ENCODE results near the gene NKX2-4.
"Not testable (repeated sequence)": the region's sequence is repeated elsewhere in the genome, so short reads cannot be mapped to it uniquely, and the experiment has no call there.

Gene NKX2-4

DNA sequence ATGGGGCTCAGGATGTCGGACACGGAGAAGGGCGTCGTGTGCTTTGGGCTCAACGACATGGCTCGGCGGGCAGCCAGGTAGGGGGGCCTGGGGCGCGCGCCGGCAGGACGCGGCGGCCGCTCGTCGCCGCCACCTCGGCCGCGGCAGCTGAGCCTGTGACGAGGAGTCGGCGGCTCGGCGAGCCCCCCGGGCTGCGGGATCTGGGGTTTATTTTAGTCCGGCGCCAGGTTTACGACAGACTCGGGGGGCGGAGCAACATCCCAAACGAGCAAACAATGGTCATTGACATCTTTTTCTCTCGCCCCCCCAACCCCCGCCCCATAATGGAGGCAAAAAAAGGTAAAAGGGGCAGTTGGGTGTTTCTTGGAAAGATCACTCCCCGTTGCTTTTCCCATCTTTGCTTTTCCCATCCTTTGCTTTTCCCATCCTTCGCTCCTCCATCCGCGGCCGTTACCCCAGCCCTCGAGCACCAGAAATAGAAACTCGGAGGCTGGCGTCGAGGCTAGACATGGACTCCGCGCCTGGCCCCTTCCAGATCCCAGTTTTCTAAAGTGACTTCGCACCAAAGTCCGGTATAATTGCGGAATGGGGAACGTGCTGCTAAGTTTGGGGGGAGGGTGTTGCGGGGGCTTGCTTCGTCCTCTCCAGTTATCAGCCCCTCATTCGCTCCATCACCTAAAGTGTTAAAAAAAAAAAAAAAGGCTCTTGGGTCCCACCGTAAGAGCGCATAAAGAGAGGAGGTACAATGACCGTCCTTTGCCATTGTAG, at the start of gene NKX2-4:
TSS of gene NKX2-4 (minus strand) at position 186 of the 768 bp plus-strand sequence. CDS start at position 59, 127 bp downstream.
- DNase-seq: no peak

DNA sequence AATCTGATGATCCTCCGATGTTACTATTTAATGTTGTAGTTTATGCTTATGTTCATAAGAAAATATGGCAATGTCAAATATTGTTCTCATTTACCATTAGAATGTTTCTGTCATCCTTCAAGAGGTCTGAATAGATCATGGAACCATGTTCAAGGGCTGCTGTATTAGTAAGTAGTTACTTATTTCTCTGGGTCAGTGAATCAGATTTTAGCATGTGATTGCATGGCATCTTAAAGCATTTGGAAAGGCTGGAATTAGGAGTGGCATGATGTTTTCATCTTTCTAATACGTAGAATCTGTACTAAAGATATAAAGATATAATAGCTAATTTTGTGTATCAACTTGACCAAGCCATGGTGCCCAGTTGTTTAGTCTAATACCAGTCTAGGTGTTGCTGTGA, 40.5 kb upstream of the NKX2-4 start:
- DNase-seq: no peak

DNA sequence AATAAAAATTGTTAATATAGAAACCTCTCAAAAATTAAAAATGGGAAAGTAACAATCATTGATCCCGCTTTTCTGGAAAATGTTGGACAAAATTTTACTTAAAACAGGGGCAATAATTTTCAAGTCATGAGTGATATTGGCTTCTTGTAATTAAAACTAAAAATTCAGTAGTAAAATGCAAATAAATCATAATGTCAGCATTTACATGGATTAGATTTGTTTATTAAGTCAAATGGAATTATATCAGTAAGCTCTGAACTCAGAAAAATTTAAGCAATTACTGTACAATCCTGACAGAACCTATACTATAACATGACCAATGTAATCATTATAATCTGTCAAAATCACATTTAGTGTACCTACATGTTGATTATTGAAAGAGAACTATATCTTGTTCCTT, 39.9 kb upstream of the NKX2-4 start:
- no peak for DNase-seq

DNA sequence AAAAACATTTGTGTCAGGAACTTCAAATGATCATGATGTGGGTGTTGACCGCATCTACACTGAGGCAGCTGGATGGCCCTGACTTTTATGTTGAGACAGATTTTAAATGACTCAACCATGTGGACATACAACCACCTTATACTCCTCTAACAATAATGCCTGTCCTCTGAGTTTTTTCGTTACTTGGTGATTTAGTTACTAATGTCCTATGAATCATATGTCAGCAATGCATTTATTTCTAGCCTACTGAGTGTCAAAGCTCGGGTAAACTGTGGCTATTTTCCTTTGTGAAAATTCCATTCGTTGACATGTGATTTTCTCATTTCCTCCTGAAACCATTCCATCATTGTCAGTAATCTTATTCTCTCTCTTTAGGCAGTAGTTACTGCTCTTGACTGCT, 38.9 kb upstream of the NKX2-4 start:
- DNase-seq: no peak

DNA sequence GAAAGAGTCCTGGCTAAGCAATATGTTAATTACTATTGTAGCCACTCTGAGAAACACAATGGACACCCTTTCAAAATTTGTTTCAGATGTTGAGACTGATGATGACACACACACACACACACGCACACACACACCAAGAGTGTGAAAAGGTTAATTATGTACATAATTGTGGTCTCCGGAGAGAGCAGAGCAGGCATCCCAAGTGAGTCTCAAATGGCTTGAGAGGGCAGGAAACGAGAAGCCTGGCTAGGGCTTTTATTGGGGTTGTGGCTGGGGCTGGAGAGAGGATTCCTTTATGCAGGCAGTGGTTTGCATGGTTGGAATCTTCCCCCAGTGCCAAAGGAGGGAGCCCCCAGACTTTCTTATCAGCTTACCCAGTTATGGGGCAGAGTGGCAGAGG, 38.2 kb upstream of the NKX2-4 start:
- DNase-seq: no peak

DNA sequence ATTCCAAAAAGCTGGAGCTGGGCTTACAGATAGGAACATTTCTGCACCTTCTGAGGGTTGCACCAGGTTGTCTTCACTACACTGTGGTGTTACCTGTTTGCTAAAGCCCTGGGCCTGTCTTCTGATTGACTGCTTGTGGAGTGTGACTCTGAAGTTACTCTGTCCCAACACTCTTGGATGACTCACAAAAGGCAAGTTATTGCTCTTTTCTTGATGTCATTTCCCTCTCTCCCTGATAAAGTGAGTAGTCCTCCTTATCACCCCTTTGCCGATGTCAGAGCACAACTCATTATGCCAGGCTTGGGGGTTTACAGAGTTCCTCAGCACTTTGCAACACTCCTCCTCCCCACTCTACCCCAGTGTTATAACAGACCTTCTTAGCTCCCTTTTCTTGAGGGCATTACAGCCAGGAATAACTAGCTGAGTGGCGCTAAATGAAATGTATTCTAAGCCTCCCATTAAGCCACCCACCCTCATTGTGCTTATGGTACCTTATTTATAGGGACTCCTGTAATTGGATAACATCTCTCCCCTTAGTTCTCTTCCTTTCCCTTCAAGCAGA, 36.1 kb upstream of the NKX2-4 start:
- DNase-seq: no peak

DNA sequence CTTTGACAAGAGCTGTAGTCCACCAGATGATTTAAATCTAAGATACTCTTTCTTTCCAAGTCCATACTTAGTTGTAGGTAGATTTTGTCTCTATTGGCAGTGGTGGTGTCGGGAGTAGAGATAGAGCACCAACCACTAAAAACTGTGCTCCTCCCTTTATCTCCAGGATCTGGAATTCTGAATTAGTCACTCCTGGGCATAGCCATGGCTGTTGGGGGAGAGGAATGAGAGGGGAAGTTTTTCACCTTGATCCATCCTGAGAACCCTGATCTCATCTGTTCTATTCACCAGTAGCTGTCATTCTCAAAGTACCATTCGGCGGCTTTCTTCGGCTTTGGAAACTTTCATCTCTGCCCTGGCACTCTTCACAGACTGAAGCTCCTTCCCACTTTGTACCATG, 35.6 kb upstream of the NKX2-4 start:
- no peak for DNase-seq

DNA sequence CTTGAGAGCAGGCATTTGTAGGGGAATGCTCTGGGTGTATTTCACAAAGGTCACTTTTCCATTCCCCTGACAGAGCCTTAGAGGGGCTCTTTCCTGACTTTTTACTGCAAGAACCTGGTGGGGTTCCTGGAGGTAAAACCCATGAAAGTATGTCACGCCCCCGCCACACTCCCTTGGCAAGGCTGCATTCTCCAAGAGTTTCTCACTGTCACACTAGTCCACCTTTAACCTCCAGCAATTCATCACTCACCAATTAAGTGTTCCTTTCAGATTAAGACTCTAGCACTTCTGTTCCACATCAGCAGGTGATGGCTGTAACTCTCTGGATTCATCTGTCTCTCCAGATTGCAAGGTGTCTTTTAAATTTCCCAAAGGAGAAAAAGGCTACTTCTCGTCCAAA, 32.7 kb upstream of the NKX2-4 start:
- no peak for DNase-seq

DNA sequence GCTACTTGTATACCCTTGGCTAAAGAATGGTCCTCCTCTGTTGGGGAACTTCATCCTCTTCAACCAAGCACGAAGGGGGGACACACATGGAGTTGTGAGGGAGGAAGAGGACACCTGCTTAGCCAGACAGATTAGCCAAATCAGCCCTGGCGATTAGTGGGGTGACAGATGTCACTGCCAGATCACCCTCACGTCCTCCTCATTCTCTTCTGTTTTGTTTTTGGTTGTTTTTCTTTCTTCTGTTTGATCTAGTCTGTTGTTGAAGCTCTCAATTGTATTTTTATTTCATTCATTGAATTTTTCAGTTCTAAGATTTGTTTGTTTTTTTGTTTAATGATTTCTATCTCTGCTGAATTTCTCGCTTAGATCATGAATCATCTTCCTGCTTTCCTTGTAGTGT, 27.5 kb upstream of the NKX2-4 start:
- no peak for DNase-seq

DNA sequence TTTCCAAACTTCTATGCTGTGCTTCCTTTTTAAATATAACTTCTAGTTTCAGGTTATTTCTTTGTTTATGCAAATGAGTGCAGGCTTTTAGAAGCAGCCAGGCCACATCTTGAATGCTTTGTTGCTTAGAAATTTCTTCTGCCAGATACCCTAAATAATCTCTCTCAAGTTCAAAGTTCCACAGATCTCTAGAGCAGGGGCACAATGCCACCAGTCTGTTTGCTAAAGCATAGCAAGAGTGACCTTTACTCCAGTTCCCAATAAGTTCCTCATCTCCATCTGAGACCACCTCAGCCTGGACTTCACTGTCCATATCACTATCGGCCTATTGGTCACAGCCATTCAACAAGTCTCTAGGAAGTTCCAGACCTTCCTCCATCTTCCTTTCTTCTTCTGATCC, 26.4 kb upstream of the NKX2-4 start:
- not testable (repeated sequence) for DNase-seq

DNA sequence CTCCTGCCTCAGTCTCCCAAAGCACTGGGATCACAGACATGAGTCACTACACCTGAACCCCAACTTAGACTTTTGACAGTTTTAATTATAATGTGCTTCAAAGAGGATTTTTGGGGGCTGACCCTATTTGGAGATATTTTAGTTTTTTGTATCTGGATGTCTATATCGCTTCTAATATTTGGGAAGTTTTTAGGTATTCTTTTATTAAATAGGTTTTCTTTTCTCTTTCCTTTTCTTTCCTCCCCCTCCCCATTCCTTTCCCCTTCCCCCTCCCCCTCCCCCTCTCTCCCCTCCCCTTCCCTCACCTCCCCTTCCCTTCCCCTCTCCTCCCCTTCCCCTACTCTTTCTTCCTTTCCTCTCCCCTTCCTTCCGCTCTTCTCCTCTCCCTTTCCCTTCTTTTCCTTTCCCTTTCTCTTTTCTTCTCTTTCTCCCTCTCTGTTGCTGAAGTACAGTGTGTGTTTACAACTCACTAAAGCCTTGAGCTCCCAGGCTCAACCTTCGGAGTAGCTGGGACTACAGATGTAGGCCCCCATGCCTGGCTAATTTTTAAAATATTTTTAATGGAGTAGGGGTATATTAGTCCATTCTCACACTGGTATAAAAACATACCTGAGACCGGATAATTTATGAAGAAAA, 24.4 kb upstream of the NKX2-4 start:
- no peak for DNase-seq

DNA sequence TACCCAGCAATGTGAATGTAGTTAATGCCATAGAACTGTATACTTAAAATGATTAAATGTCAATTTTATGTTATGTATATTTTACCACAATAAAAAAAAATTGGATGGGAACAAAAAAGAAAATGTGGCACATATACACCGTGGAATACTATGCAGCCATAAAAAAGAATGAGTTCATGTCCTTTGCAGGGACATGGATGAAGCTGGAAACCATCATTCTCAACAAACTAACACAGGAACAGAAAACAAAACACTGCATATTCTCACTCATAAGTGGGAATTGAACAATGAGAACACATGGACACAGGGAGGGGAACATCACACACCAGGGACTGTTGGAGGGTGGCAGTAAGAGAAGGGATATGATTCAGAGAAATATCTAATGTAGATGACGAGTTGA, 21.8 kb upstream of the NKX2-4 start:
- DNase-seq: not testable (repeated sequence)

DNA sequence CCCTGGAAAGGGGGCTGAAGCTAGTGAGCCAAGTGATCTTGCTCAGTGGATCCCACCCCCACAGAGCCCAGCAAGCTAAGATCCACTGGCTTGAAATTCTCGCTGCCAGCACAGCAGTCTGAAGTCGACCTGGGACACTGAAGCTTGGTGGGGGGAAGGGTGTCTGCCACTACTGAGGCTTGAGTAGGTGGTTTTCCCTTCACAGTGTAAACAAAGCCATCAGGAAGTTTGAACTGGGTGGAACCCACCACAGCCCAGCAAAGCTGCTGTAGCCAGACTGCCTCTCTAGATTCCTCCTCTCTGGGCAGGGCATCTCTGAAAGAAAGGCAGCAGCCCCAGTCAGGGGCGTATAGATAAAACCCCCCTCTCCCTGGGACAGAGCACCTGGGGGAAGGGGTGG, 16.7 kb upstream of the NKX2-4 start:
- not testable (repeated sequence) for DNase-seq

DNA sequence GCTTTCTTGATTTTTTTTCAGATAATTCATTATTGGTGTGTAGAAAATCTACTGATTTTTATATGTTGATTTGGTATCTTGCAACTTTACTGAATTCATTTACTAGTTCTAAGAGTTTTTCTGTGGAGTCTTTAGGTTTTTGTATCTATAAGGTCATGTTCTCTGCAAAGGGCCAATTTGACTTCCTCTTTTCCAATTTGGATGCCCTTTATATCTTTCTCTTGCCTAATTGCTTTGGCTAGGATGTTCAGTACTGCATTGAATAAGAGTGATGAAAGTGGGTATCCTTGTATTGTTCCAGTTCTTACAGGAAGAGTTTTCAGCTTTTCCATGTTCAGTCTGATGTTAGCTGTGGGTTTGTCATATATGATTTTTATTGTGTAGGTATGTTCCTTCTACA, 14.4 kb upstream of the NKX2-4 start:
- no peak for DNase-seq

DNA sequence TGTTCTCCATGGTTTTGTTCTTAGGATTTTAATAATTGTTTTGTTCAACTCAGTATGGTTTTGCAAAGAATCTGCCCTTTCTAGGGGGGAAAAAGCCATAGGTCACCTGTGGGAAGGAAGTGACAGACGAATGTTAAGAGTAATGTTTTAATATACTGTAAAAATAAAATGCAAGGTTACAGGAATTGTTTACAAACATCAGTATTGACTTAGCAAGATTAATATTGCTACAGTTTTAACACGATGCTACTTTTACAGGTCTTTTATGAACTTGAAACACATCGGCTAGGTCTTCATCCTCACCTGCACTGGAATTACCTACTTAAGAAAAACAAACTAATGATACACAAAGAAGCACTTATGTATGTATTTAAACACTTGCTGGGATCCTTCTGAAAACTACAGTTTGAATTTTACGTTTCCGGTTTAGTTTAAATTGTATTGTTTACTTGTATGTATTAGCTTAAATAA, 1.7 kb upstream of the NKX2-4 start:
- no peak for DNase-seq

DNA sequence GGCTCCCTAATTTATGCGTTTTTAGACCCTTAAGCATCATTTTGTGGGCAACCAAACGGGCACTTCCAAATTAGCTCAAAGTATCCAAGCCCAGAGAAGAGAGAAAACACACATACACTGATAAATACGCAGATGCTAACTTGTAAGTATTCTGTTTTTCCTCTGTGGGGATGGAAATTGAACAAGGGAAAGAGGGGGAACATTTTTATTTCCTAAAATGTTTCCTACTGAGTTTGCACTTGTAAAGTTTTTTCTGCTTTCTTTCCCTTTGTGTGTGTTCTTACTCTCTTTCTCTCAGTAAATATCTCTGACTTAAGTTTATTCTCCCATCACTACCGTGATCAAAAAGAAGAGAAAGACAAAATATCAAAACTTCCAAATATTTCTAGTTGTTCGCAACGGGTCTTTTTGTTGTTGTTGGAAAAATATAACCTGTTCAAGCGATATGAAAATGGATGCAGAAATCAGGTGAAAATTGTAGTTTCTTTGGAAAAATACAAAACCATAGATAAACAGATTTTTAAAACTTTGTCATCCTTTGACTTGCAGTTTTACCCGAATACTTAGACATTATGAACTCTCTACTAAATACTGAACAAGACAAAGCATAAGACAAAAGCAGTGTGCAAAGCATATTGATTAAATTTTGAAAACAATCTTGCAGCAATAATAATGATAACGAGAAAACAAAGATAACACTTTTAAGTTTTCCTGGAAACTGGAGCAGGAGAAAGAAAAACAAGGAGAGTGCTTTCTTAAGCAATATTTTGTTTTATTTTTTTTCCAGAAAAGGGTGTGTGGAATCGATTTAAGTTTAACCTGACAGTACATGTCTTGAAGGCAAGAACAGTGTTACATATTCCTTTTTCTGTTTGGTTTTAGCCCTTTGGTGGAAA, 1.0 kb upstream of the NKX2-4 start:
- DNase-seq: no peak

DNA sequence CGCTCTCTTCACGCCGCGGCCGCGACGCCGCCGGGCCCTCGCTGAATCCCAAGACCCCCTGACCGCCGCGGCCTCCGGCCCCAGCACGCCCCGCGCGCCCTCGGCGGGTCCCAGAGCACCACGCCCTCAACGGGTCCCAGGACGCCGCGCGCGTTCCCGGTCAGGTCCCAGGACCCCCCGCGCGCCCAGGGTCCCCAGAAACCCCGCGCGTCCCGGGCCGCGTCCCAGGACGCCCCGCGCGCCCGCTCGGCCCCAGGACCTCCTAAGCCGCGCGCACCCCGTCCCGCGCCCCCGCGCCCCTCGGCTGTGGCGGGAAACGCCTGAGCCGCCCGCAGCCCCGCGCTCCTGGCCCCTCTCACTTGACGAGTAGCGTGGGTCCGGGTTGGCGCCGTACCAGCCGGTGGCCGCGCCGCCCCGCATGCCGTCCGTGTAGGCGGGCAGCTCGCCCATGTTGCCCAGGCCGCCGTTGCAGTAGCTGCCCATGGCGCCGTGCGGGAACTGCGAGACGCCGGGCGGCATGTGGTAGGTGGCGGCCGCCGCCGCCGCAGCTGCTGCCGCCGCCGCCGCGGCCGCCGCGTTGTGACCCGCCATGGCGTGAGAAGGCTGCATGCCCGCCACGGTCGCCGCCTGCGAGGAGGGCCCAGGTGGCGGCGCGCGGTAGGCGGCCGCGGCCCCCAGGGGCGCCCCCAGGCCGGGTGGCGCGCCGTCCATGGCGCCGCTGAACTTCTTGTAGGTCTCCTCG, 556 bp downstream of the NKX2-4 start:
- no peak for DNase-seq

DNA sequence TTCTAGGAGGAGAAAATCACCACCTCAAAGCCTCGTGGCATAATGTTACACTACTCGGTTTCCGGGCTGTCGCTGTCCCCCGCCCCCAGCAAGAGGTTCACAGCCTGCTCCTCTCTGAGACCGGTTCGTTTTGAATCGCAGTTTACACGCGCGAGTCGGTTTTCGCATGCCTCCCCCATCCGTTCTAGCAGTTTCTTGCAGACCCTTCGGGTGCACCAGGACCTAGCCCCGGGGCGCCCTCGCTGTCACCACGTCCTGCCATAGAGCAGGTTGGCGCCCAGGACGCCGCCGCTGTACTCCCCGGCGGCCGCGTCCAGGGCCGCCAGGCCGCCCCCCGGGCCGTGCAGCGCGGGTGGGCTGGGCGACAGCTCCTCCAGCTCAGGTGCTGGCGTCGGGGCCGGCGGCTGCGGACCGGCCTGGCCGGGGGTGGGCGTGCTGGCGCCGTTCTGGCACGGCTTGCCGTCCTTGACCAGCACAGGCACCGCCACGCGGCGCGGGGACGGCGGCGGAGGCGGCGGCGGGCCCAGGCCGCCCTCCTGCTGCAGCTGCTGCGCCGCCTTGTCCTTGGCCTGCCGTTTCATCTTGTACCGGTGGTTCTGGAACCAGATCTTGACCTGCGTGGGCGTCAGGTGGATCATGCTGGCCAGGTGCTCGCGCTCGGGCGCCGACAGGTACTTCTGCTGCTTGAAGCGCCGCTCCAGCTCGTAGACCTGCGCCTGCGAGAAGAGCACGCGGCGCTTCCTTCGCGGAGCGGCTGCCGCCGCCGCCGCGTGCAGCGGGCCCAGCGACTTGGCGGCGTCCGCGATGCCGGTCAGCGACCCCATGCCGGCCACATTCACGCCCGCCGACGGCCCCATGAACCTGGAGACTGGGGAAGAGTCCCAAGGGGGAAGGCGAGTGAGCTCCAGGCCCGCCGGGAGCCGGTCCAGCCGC, 1.4 kb downstream of the NKX2-4 start:
- no peak for DNase-seq

DNA sequence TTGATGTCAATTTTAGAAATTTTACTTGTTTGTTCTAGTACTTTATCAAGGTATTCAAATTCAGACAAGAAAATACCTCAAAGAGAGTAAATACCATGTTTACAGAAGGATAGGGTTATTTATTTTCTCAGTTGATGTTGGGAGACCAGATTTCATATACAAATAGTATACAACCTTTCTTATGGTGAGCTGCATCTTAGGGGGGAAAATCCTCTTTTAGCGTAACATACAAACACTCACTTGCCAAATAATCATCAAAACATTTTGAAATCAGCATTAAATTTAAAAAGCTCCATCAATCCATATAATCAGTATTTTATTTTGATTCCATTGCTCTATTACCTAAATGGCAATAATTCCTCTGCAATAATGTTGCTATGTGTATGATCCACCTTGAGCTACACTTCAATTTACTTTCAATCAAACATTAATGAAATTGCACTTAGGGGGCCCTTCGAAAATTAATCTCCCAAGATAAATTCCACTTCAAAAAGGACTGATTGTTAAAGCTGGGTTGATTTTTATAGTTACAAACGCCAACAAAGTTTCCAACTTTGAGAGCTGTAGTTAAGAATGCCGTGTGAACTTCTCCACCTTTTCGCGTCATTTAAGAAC, 2.2 kb downstream of the NKX2-4 start:
- no peak for DNase-seq

DNA sequence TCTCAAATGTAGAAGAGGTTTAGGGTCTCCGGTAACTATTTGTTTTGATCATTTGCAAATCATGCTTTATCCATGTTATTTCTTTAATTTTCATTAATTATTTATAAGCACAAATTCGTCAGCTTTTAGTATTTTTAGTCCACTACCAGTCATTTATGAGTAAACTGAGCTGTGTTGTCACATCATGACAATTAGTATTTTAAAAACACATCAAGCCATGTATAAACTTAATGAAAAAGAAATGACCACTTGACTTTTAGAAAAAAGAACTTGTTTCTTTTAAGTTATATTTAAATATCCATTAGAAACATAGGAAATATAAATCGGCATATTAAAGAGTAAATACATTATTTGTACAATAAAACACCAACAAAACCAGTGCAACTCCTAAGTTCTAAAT, 2.8 kb downstream of the NKX2-4 start:
- DNase-seq: no peak

Data from SIG-M5 (cell line).